Urothelium cell line (cell line): Measurements from ENCODE around the gene IBSP.

Experiments
- DNase-seq: peaks from one replicate; pipeline ENCODE4 v3.0.0; 2011; ENCODE audit warnings: low spot score, mixed read lengths
- FAIRE-seq: peaks from 2 replicates; lab custom pipeline; 2011; peaks lifted over from hg19 to GRCh38; lab: Jason Lieb, UNC

The IBSP gene

GRCh38 chr4:87799301-87800113 lies at the start of gene IBSP:
Gene IBSP, plus strand, starts transcription at chr4:87799554. Its CDS starts 2,808 bp downstream, at chr4:87802362.
- FAIRE-seq (no peak), DNase-seq (no peak)

- no peak for DNase-seq
- FAIRE-seq, result no peak
Observed at GRCh38 chr4:87749883-87750282, 49.5 kb upstream of the IBSP start.

GRCh38 chr4:87758270-87758669 lies 41.1 kb upstream of the IBSP start:
- DNase-seq, result no peak
- FAIRE-seq, result no peak

GRCh38 chr4:87762311-87762710 lies 37.0 kb upstream of the IBSP start:
- DNase-seq (no peak), FAIRE-seq (no peak)

GRCh38 chr4:87781569-87781968 lies 17.8 kb upstream of the IBSP start:
- no peak for FAIRE-seq

GRCh38 chr4:87783781-87784180 lies 15.6 kb upstream of the IBSP start:
- FAIRE-seq, result no peak

More at GRCh38 chr4:87781569-87781968, 17.8 kb upstream of the IBSP start:
- DNase-seq, result no peak

GRCh38 chr4:87785731-87786509 lies 13.4 kb upstream of the IBSP start:
- DNase-seq (no peak), FAIRE-seq (no peak)

More at GRCh38 chr4:87783781-87784180, 15.6 kb upstream of the IBSP start:
- no peak for DNase-seq

GRCh38 chr4:87802858-87803257 lies 3.5 kb downstream of the IBSP start:
- FAIRE-seq, result no peak
- no peak for DNase-seq

- no peak for DNase-seq
- no peak for FAIRE-seq
Observed at GRCh38 chr4:87803421-87803820, 4.1 kb downstream of the IBSP start.

- FAIRE-seq (no peak), DNase-seq (no peak)
Observed at GRCh38 chr4:87804871-87805270, 5.5 kb downstream of the IBSP start.

- DNase-seq, result peak; percentile 8
- FAIRE-seq, result no peak
Observed at GRCh38 chr4:87805971-87806370, 6.6 kb downstream of the IBSP start.

- DNase-seq (no peak), FAIRE-seq (no peak)
Observed at GRCh38 chr4:87806520-87806919, 7.2 kb downstream of the IBSP start.

- FAIRE-seq, result no peak
Observed at GRCh38 chr4:87807402-87807801, 8.0 kb downstream of the IBSP start.

GRCh38 chr4:87811977-87812376 lies 12.6 kb downstream of the IBSP start:
- FAIRE-seq (no peak), DNase-seq (no peak)

More at GRCh38 chr4:87807402-87807801, 8.0 kb downstream of the IBSP start:
- DNase-seq, result no peak

- FAIRE-seq (no peak), DNase-seq (peak; percentile 68)
Observed at GRCh38 chr4:87819281-87819919, 20.0 kb downstream of the IBSP start.

- no peak for DNase-seq
- FAIRE-seq, result no peak
Observed at GRCh38 chr4:87823200-87823599, 23.8 kb downstream of the IBSP start.

- FAIRE-seq (no peak), DNase-seq (no peak)
Observed at GRCh38 chr4:87823724-87824123, 24.4 kb downstream of the IBSP start.

GRCh38 chr4:87824352-87824751 lies 25.0 kb downstream of the IBSP start:
- FAIRE-seq (no peak), DNase-seq (no peak)

- FAIRE-seq, result no peak
- no peak for DNase-seq
Observed at GRCh38 chr4:87832669-87833068, 33.3 kb downstream of the IBSP start, which contains the start of gene MEPE. Gene MEPE, plus strand, starts transcription at chr4:87832969. Its CDS starts 1,746 bp downstream, at chr4:87834715.

GRCh38 chr4:87834401-87834800 lies 35.0 kb downstream of the IBSP start:
- FAIRE-seq, result no peak
- no peak for DNase-seq

- DNase-seq, result no peak
- no peak for FAIRE-seq
Observed at GRCh38 chr4:87835197-87835596, 35.8 kb downstream of the IBSP start.
